Epithelial cell of proximal tubule (primary cell): ENCODE measurements around the gene SMPDL3B. TPM values are rescaled to one million over a fixed set of nuclear protein-coding genes. Genes with fewer than 3 reads are reported as not detected.

Experiments
- DNase-seq: peaks from one replicate; pipeline ENCODE4 v3.0.0-alpha.2; 2011; ENCODE audit warnings: low read depth
- H3K4me3 ChIP-seq: 2 replicates; pipeline ENCODE4 v1.5.1; 2011; ENCODE audit warnings: low read depth, mild to moderate bottlenecking, low read length
- CTCF ChIP-seq: conservative IDR thresholded peaks from 2 replicates; pipeline ENCODE4 v1.5.1; 2012; ENCODE audit warnings: low read depth, mild to moderate bottlenecking, low read length
- total RNA-seq: library from RNA; depleted of rRNA; stranded (reverse); fragments of >200 nt; gene quantifications from 2 replicates; pipeline ENCODE4 v1.2.3, GENCODE V29; 2015

The SMPDL3B gene
- total RNA-seq, 1 donor from 2014 or later, result 17.2 TPM

DNA sequence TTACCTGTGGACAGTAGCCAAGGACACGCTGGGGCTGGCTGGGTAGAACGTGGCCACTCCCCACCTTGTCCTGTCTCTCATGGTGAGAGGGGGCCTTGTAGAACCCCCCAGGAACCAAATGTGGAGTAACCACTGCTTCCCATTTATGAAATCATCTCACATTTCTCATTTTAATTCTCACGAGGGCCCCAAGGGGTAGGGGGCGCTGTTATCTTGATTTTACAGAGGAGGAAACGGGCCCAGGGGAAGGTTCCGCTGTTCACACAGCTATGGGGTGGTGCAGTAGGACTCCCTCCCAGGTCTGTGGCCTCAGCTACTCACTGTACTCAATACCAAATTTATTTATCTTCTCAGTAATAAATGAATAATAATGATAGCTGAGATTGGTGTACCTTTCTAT, 5.5 kb downstream of the SMPDL3B start:
- no peak for DNase-seq

GRCh38 chr1:27940870-27941560, 6.2 kb downstream of the SMPDL3B start:
- H3K4me3 ChIP-seq, result no peak overlapping the region
- no peak for DNase-seq
- TF ChIP-seq CTCF, result no peak

More for the DNA sequence above, 5.5 kb downstream of the SMPDL3B start:
- TF ChIP-seq CTCF, result peak; percentile 35
- no peak overlapping the region for H3K4me3 ChIP-seq

DNA sequence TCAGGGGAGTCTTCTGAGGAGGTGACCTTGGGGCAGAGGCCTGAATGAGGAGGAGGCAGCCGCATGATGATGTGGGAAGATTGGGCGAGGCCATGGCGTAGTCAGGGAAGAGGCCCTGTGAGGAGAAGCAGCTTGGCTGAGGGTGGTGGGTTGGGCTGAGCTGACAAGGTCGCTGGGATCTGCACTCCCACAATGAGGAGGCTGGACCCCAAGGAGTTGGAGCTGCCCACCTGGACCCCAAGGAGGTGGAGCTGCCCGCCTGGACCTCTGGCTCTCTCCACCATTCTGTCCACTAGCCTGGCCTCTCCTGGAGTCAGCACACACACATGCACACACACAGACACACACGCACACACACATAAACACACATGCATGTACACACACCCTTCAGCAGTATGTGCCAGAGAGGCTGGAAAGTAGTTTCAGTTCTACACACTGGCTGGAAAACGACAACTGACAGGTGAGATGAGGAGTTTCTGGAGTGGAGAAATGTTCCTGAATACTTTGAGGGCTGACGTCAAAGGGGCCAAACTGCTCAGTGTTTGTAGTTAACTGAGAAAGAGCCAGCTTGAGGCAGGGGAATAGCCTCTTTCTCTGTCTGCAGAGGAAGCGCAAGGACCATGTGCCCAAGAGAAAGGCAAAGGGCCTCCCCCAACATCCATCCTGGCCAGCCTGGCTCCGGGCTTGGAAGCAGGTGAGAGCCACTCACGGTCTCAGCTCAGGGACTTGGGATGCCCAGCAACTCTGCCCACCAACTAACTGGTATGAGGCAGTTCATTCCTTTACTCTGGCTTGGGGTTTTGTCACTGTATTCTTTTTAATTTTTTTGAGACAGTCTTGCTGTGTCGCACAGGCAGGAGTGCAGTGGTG, 7.1 kb downstream of the SMPDL3B start:
- no peak for TF ChIP-seq CTCF
- no peak for DNase-seq
- H3K4me3 ChIP-seq, result no peak overlapping the region

DNA sequence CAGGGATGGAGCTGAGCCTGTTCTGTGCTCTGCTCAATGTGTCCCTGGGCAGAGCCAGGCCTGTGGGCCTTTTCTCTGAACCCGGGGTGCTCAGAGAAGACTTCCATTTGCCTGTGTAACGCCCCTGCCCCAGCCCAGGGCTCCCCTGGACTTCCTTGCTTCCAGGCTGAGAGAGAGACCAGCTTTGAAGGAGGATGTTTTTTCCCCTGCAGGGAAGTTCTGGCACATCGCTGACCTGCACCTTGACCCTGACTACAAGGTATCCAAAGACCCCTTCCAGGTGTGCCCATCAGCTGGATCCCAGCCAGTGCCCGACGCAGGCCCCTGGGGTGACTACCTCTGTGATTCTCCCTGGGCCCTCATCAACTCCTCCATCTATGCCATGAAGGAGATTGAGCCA, 10.2 kb downstream of the SMPDL3B start:
- no peak overlapping the region for H3K4me3 ChIP-seq
- TF ChIP-seq CTCF, result no peak
- no peak for DNase-seq

DNA sequence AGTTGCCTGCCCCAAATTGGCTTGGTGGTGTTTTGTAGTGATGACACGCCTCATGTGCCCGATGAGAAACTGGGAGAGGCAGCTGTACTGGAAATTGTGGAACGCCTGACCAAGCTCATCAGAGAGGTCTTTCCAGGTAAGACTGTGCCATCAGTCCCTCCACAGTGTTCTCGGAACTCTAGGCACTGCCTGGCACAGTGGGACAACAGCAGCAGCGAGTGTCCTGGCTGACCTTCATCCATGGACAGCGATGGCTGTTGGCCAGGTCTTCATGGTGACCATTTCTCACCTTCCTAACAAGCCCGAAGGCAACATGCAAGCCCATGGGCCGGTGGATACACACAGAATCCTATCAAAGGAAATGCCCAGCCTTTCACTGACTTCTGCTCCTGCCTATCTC, 14.2 kb downstream of the SMPDL3B start:
- TF ChIP-seq CTCF, result no peak
- H3K4me3 ChIP-seq, result no peak overlapping the region
- DNase-seq, result no peak

DNA sequence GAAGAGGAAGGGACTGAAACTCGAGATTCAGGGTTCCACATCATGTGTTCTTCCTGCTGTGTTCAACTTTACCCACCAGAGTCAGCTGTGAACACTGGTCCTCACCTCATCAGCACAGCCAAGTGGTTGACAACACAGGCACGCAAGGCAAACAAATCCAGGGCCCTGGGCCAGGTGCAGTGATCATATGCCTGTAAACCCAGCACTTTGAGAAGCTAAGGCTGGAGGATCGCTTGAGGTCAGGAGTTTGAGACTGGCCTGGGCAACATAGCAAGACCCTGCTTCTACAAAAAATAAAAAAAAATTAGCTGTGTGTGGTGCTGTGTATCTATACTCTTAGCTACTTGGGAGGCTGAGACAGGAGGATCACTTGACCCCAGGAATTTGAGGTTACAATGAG, 16.6 kb downstream of the SMPDL3B start:
- no peak overlapping the region for H3K4me3 ChIP-seq
- no peak for TF ChIP-seq CTCF

More for the DNA sequence above, 16.6 kb downstream of the SMPDL3B start:
- DNase-seq, result no peak
